Effector CD8-positive, alpha-beta T cell (primary cell): Measurements from ENCODE around the gene RILPL2.
"Not testable (repeated sequence)": the region's sequence is repeated elsewhere in the genome, so short reads cannot be mapped to it uniquely, and the experiment has no call there.

Source experiments
- DNase-seq: peaks from one replicate; lab custom pipeline; 2025; lab: John Stamatoyannopoulos, UW

RILPL2 gene

DNA sequence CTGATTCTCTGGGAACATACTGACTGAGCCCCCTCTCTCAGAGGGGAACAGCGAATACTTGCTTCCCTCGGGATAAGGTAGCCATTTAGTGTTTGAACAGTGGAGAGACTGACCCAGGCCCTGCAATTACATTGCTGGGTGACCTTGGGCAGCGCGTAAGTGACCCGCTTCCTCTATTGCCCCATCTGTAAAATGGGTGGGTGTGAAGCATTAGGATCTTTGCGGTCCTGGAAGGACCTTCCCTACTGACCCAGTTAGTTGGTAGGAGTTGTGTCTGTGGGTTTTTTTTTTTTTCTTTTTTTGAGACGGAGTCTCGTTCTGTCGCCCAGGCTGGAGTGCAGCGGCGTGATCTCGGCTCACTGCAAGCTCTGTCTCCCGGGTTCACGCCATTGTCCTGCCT, 53.8 kb downstream of the RILPL2 start:
- no peak for DNase-seq

GRCh38 chr12:123379391-123379790, 57.1 kb downstream of the RILPL2 start:
- no peak for DNase-seq

DNA sequence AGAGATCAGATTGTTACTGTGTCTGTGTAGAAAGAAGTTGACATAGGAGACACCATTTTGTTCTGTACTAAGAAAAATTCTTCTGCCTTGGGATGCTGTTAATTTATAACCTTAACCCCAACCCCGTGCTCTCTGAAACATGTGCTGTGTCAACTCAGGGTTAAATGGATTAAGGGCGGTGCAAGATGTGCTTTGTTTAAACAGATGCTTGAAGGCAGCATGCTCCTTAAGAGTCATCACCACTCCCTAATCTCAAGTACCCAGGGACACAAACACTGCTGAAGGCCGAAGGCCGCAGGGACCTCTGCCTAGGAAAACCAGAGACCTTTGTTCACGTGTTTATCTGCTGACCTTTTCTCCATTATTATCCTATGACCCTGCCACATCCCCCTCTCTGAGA, 64.1 kb downstream of the RILPL2 start:
- DNase-seq: not testable (repeated sequence)

DNA sequence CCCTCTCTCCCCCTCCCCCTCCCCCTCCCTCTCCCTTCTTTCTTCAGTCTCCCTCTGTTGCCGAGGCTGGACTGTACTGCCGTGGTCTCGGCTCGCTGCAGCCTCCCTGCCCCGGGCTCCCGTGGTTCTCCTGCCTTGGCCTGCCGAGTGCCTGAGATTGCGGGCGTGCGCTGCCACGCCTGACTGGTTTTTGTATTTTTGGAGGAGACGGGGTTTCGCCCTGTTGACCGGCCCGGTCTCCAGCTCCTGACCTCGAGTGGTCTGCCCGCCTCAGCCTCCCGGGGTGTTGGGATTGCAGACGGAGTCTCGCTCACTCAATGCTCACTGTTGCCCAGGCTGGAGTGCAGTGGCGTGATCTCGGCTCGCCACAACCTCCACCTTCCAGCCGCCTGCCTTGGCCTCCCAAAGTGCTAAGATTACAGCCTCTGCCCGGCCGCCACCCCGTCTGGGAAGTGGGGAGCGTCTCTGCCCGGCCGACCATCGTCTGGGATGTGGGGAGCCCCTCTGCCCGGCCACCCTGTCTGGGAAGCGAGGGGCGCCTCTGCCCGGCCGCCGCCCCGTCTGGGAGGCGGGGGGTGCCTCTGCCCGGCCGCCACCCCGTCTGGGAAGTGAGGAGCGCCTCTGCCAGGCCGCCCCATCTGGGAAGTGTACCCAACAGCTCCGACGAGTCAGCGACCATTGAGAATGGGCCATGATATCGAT, 64.7 kb downstream of the RILPL2 start:
- not testable (repeated sequence) for DNase-seq

DNA sequence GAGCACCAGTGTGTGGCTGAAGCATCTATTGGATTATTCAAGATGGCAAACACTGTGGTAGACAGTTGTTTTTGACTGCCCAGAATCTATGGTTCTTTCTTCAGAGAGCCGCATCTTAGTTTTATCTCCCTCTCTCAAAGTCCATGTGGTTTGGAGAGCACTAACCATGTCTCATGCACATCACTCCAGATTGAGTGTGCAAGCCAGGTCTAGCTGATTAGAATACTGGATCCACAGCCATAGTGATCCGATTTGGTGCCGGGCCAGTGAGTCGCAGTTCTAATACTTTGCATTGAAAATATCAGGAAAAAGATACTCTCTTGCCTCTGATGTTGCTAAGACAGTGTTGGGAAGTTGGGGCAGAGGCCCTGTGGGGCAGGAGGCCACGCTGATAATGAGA, 67.3 kb downstream of the RILPL2 start:
- DNase-seq: no peak

- DNase-seq: not testable (repeated sequence)
These were observed 68.1 kb downstream of the RILPL2 start for GRCh38 chr12:123368431-123368830.

DNA sequence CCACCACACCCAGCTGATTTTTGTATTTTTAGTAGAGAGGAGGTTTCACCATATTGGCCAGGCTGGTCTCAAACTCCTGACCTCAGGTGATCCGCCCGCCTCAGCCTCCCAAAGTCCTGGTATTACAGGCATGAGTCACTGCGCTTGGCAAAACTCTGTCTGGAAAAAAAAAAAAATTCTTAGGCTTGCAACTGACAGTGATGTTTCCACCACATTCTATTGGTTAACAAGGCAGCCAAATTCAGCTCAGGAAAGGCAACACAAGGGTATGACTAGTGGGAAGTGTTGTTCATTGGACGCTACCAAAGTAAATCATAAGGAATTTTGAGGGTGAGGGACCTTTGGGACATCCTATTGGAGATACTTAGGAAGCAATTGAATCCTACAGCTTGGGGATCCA, 69.0 kb downstream of the RILPL2 start:
- no peak for DNase-seq
